ENCODE data around the gene TBCK. TPM values are rescaled to one million over a fixed set of nuclear protein-coding genes. Genes with fewer than 3 reads are reported as not detected.
"Not testable (repeated sequence)": the region's sequence is repeated elsewhere in the genome, so short reads cannot be mapped to it uniquely, and the experiment has no call there.

The TBCK gene
- total RNA-seq, 5 donors from 2014 or later (not counting 1 experiment from before 2014, with no cell fraction given) = 43.5 to 49.9 (median 48.1) TPM

DNA sequence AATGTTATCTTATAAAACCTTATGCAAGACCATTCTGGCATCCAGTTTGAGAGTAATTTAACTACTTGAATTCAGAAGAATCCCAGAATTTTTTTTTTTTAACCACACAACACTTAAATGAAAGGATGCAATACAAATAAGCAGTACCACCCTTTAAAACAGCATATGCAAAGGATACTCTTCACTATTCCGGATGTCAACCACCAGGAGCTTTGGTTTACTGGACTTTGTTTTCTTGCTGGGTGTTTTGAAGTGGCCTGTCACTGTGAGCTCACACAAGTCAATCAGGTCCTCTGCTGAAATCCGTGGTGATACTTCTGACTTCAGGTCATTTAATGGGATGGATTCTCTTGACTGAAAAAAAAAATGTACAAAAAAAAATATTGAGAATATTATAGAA, 200.0 kb downstream of the TBCK start:
- Histone ChIP-seq H3K9me3 (no peaks in the 10 kb centered on the region), H3K36me3 (ENCODE audit: control insufficient read depth in 2 of 2, extremely low read depth in 1 of 2, insufficient read depth in 1 of 2, low read length in 1 of 2) (peaks cover 9 to 24% of the 10 kb centered on the region in 2 donors), H3K27ac (ENCODE audit: low read length) (no peak overlapping the region), H3K4me1 (ENCODE audit: control insufficient read depth in 1 of 2, extremely low read depth in 1 of 2, insufficient read depth in 2 of 2, low read length in 2 of 2) (no peaks in the 10 kb centered on the region), H3K27me3 (replicated peaks in 1 of 2; ENCODE audit: control insufficient read depth in 2 of 2, extremely low read depth in 1 of 2, insufficient read depth in 2 of 2, low read length in 1 of 2) (no peaks in the 10 kb centered on the region), H3K4me3 (ENCODE audit: control insufficient read depth in 1 of 2, extremely low read depth in 1 of 2, low read length in 1 of 2) (no peak overlapping the region)
- Mint-ChIP-seq H3K27ac (no peak overlapping the region), H3K27me3 (no peaks in the 10 kb centered on the region), H3K4me3 (no peak overlapping the region), H3K4me1 (peaks cover 0 to 5% (median 0%) of the 10 kb centered on the region in 3 donors), H3K9me3 (peaks cover 5 to 29% (median 28%) of the 10 kb centered on the region in 3 donors), H3K36me3 (peaks cover 76% of the 10 kb centered on the region)
- WGBS (ENCODE audit: insufficient coverage) = no CpG with 5 or more reads among the region's 2 CpGs
- CTCF ChIA-PET = no interaction called here
- DNase-seq (no peak), ATAC-seq (replicated peaks in 1 of 4) (no peak)
- POLR2A ChIA-PET = no interaction called here

DNA sequence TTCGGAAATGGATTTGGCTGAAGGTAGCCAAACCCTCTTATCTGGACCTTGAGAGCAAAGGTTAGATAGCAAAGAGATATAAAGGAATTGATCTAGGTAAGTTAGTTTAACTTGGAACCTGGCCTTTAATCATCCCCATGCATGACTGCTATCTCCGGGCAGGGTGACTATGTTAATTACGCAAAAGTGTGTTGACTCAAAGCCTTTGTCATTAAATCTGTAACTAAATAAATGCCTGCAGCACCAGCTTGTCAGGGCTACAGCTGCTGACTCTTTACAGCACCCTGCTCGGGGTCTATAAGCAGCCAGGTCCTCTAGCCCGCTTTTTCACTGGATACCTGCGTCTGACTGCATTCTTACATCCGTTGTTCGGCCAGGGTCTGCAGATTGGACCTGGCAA, 201.7 kb downstream of the TBCK start:
- Histone ChIP-seq H3K27ac (ENCODE audit: low read length) (no peak overlapping the region), H3K27me3 (replicated peaks in 1 of 2; ENCODE audit: control insufficient read depth in 2 of 2, extremely low read depth in 1 of 2, insufficient read depth in 2 of 2, low read length in 1 of 2) (no peaks in the 10 kb centered on the region), H3K4me1 (ENCODE audit: control insufficient read depth in 1 of 2, extremely low read depth in 1 of 2, insufficient read depth in 2 of 2, low read length in 2 of 2) (no peaks in the 10 kb centered on the region), H3K9me3 (no peaks in the 10 kb centered on the region), H3K36me3 (ENCODE audit: control insufficient read depth in 2 of 2, extremely low read depth in 1 of 2, insufficient read depth in 1 of 2, low read length in 1 of 2) (peaks cover 23 to 30% of the 10 kb centered on the region in 2 donors), H3K4me3 (ENCODE audit: control insufficient read depth in 1 of 2, extremely low read depth in 1 of 2, low read length in 1 of 2) (no peak overlapping the region)
- H3K4me3 Mint-ChIP-seq = no peak overlapping the region
- ChIA-PET CTCF (no interaction called here), POLR2A (no interaction called here)
- H3K9me3 Mint-ChIP-seq = peaks cover 5 to 45% (median 42%) of the 10 kb centered on the region in 3 donors
- no peak overlapping the region for H3K27ac Mint-ChIP-seq
- no peaks in the 10 kb centered on the region for H3K27me3 Mint-ChIP-seq
- H3K36me3 Mint-ChIP-seq = peaks cover 85% of the 10 kb centered on the region
- WGBS (ENCODE audit: insufficient coverage) = 89% methylated on average over 6 of the region's 8 CpGs
- H3K4me1 Mint-ChIP-seq = peaks cover 0 to 5% (median 0%) of the 10 kb centered on the region in 3 donors
- DNase-seq (no peak), ATAC-seq (replicated peaks in 1 of 4) (no peak)

DNA sequence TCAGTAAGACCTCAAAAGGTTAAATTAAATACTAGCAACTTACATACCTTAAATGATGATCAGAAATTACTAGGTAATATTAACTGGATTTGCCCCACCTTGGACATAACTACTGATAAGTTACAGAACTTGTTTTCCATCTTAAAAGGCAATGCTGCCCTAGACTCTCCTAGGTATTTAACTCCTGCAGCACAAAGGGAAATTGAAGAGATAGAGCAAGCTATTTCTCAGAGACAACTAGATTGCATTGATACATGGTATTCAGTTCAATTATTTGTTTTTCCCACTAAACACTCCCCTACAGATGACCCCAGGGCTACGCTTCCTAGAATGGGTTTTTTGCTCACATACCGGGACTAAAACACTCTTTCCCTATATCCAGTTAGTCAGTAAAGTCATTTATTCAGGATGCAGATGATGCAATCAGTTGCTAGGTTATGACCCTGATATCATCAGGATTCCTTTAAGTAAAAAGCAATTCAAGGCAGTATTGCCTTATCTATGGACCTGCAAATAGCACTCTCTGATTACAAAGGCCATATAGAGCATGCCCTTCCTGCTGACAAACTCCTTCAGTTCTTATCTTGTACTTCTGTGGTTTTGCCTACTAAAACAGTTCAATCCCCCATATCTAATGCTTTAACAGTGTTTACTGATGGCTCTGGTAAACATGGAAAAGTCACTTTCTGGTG, 204.1 kb downstream of the TBCK start:
- H3K27ac ChIP-seq (ENCODE audit: low read length); H3K27me3 ChIP-seq (replicated peaks in 1 of 2; ENCODE audit: control insufficient read depth in 2 of 2, extremely low read depth in 1 of 2, insufficient read depth in 2 of 2, low read length in 1 of 2); CTCF ChIA-PET; H3K27ac Mint-ChIP-seq; ATAC-seq (replicated peaks in 1 of 4); H3K4me1 Mint-ChIP-seq; POLR2A ChIA-PET; H3K4me1 ChIP-seq (ENCODE audit: control insufficient read depth in 1 of 2, extremely low read depth in 1 of 2, insufficient read depth in 2 of 2, low read length in 2 of 2); H3K27me3 Mint-ChIP-seq; H3K4me3 ChIP-seq (ENCODE audit: control insufficient read depth in 1 of 2, extremely low read depth in 1 of 2, low read length in 1 of 2); DNase-seq; H3K4me3 Mint-ChIP-seq; H3K9me3 ChIP-seq: not testable (repeated sequence)
- H3K36me3 ChIP-seq (ENCODE audit: control insufficient read depth in 2 of 2, extremely low read depth in 1 of 2, insufficient read depth in 1 of 2, low read length in 1 of 2) = peaks cover 23 to 30% of the 10 kb centered on the region in 2 donors
- peaks cover 14 to 55% (median 47%) of the 10 kb centered on the region in 3 donors for H3K9me3 Mint-ChIP-seq
- peaks cover 95% of the 10 kb centered on the region for H3K36me3 Mint-ChIP-seq
- WGBS (ENCODE audit: insufficient coverage) = no CpG with 5 or more reads among the region's 2 CpGs

DNA sequence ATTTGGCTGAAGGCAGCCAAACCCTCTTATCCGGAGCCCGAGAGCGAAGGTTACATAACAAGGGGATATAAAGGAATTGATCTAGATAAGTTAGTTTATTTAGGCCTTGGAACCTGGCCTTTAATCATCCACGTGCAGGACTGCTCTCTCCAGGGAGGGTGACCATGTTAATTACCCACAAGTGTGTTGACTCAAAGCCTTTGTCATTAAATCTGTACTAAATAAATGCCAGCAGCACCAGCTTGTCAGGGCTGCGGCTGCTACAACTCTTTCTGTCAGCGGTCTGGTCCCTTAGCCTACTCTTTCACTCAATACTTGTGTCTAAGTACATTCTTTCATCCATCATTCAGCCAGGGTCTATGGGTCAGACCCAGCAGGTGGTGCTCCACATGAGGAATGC, 206.1 kb downstream of the TBCK start:
- H3K4me1 ChIP-seq (ENCODE audit: control insufficient read depth in 1 of 2, extremely low read depth in 1 of 2, insufficient read depth in 2 of 2, low read length in 2 of 2) = no peaks in the 10 kb centered on the region
- ChIA-PET POLR2A (no interaction called here), CTCF (no interaction called here)
- DNase-seq (no peak), ATAC-seq (replicated peaks in 1 of 4) (no peak)
- no peaks in the 10 kb centered on the region for H3K27me3 ChIP-seq (replicated peaks in 1 of 2; ENCODE audit: control insufficient read depth in 2 of 2, extremely low read depth in 1 of 2, insufficient read depth in 2 of 2, low read length in 1 of 2)
- H3K27ac ChIP-seq (ENCODE audit: low read length) = no peak overlapping the region
- no peaks in the 10 kb centered on the region for H3K9me3 ChIP-seq
- no peak overlapping the region for H3K4me3 ChIP-seq (ENCODE audit: control insufficient read depth in 1 of 2, extremely low read depth in 1 of 2, low read length in 1 of 2)
- Mint-ChIP-seq H3K27me3 (no peaks in the 10 kb centered on the region), H3K9me3 (peaks cover 19 to 55% (median 47%) of the 10 kb centered on the region in 3 donors), H3K36me3 (peaks cover 97% of the 10 kb centered on the region), H3K4me1 (no peaks in the 10 kb centered on the region), H3K4me3 (no peak overlapping the region), H3K27ac (no peak overlapping the region)
- peaks cover 23 to 33% of the 10 kb centered on the region in 2 donors for H3K36me3 ChIP-seq (ENCODE audit: control insufficient read depth in 2 of 2, extremely low read depth in 1 of 2, insufficient read depth in 1 of 2, low read length in 1 of 2)
- WGBS (ENCODE audit: insufficient coverage) = 98% methylated on average over 6 of the region's 6 CpGs

DNA sequence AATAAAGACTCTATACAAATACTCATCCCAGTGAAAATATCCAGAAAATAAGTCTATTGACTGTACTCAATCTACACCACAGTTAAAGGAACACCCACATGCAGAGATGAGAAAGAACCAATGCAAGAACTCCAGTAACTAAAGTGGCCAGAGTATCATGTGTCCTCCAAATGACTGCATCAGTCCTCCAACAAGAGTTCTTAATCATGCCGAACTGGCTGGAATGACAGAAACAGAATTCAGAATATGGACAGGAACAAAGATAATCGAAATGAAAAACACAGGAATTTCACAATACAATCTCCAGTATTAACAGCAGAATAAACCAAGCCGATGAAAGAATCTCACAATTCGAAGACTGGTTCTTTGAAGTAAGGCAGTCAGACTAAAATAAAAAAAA, 210.3 kb downstream of the TBCK start:
- H3K27me3 Mint-ChIP-seq = no peaks in the 10 kb centered on the region
- H3K4me3 ChIP-seq (ENCODE audit: control insufficient read depth in 1 of 2, extremely low read depth in 1 of 2, low read length in 1 of 2) = no peak overlapping the region
- POLR2A ChIA-PET = no interaction called here
- peaks cover 87% of the 10 kb centered on the region for H3K36me3 Mint-ChIP-seq
- peaks cover 11 to 23% of the 10 kb centered on the region in 2 donors for H3K36me3 ChIP-seq (ENCODE audit: control insufficient read depth in 2 of 2, extremely low read depth in 1 of 2, insufficient read depth in 1 of 2, low read length in 1 of 2)
- H3K4me1 Mint-ChIP-seq = no peaks in the 10 kb centered on the region
- peaks cover 14 to 23% (median 17%) of the 10 kb centered on the region in 3 donors for H3K9me3 Mint-ChIP-seq
- H3K9me3 ChIP-seq = no peaks in the 10 kb centered on the region
- H3K27ac ChIP-seq (ENCODE audit: low read length) = no peak overlapping the region
- DNase-seq (no peak), ATAC-seq (replicated peaks in 1 of 4) (no peak)
- CTCF ChIA-PET = no interaction called here
- no peaks in the 10 kb centered on the region for H3K27me3 ChIP-seq (replicated peaks in 1 of 2; ENCODE audit: control insufficient read depth in 2 of 2, extremely low read depth in 1 of 2, insufficient read depth in 2 of 2, low read length in 1 of 2)
- H3K4me1 ChIP-seq (ENCODE audit: control insufficient read depth in 1 of 2, extremely low read depth in 1 of 2, insufficient read depth in 2 of 2, low read length in 2 of 2) = no peaks in the 10 kb centered on the region
- H3K4me3 Mint-ChIP-seq = no peak overlapping the region
- no peak overlapping the region for H3K27ac Mint-ChIP-seq
- 90% methylated on average over 2 of the region's 4 CpGs for WGBS (ENCODE audit: insufficient coverage)

DNA sequence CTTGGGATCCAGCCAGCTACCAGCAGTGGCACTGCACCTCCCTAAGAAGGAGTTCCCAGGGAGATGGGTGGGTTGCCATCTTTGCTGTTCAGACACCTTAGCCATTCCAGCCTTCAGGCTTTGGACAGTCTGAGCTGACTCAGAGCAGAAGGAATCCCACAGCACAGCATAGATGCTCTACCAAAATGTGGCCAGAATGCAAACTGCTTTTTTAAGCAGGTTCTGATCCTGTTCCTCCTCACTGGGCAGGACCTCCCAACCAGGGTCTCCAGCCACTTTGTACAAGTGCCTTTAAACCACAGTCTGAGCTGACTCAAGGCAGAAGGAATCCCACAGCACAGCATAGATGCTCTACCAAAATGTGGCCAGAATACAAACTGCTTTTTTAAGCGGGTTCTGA, 211.7 kb downstream of the TBCK start:
- Mint-ChIP-seq H3K4me3 (no peak overlapping the region), H3K9me3 (peaks cover 5 to 14% (median 10%) of the 10 kb centered on the region in 3 donors), H3K27me3 (no peaks in the 10 kb centered on the region), H3K4me1 (no peaks in the 10 kb centered on the region), H3K36me3 (peaks cover 87% of the 10 kb centered on the region), H3K27ac (no peak overlapping the region)
- DNase-seq (no peak), ATAC-seq (replicated peaks in 1 of 4) (no peak)
- Histone ChIP-seq H3K4me1 (ENCODE audit: control insufficient read depth in 1 of 2, extremely low read depth in 1 of 2, insufficient read depth in 2 of 2, low read length in 2 of 2) (no peaks in the 10 kb centered on the region), H3K27ac (ENCODE audit: low read length) (no peak overlapping the region), H3K36me3 (ENCODE audit: control insufficient read depth in 2 of 2, extremely low read depth in 1 of 2, insufficient read depth in 1 of 2, low read length in 1 of 2) (peaks cover 0 to 20% of the 10 kb centered on the region in 2 donors), H3K4me3 (ENCODE audit: control insufficient read depth in 1 of 2, extremely low read depth in 1 of 2, low read length in 1 of 2) (no peak overlapping the region), H3K27me3 (replicated peaks in 1 of 2; ENCODE audit: control insufficient read depth in 2 of 2, extremely low read depth in 1 of 2, insufficient read depth in 2 of 2, low read length in 1 of 2) (no peaks in the 10 kb centered on the region), H3K9me3 (no peaks in the 10 kb centered on the region)
- POLR2A ChIA-PET = no interaction called here
- CTCF ChIA-PET = no interaction called here
- 88% methylated on average over 1 of the region's 1 CpG for WGBS (ENCODE audit: insufficient coverage)
